Measurements from ENCODE around the gene CMTR1. TPM values are rescaled to one million over a fixed set of nuclear protein-coding genes. Genes with fewer than 3 reads are reported as not detected.

The CMTR1 gene
- total RNA-seq, 5 donors from 2014 or later (not counting 1 experiment from before 2014, with no cell fraction given), result 62.5 to 82.7 (median 75.2) TPM

GRCh38 chr6:37454420-37455140 is 21.6 kb downstream of the CMTR1 start:
- no peak overlapping the region for H3K27ac ChIP-seq (ENCODE audit: low read length)
- H3K36me3 ChIP-seq (ENCODE audit: control insufficient read depth in 2 of 2, extremely low read depth in 1 of 2, insufficient read depth in 1 of 2, low read length in 1 of 2), result peaks cover 22 to 85% of the 10 kb centered on the region in 2 donors
- no peaks in the 10 kb centered on the region for H3K4me1 ChIP-seq (ENCODE audit: control insufficient read depth in 1 of 2, extremely low read depth in 1 of 2, insufficient read depth in 2 of 2, low read length in 2 of 2)
- DNase-seq (no peak), ATAC-seq (replicated peaks in 1 of 4) (no peak)
- ChIA-PET CTCF (no interaction called here), POLR2A (no interaction called here)
- no peaks in the 10 kb centered on the region for H3K27me3 ChIP-seq (replicated peaks in 1 of 2; ENCODE audit: control insufficient read depth in 2 of 2, extremely low read depth in 1 of 2, insufficient read depth in 2 of 2, low read length in 1 of 2)
- no peaks in the 10 kb centered on the region for H3K9me3 ChIP-seq
- Mint-ChIP-seq H3K27ac (no peak overlapping the region), H3K4me3 (no peak overlapping the region), H3K4me1 (peaks cover 0 to 9% (median 0%) of the 10 kb centered on the region in 3 donors), H3K36me3 (peaks cover 79% of the 10 kb centered on the region), H3K9me3 (no peaks in the 10 kb centered on the region), H3K27me3 (no peaks in the 10 kb centered on the region)
- H3K4me3 ChIP-seq (ENCODE audit: control insufficient read depth in 1 of 2, extremely low read depth in 1 of 2, low read length in 1 of 2), result no peak overlapping the region
- WGBS (ENCODE audit: insufficient coverage), result 100% methylated on average over 2 of the region's 8 CpGs

DNA sequence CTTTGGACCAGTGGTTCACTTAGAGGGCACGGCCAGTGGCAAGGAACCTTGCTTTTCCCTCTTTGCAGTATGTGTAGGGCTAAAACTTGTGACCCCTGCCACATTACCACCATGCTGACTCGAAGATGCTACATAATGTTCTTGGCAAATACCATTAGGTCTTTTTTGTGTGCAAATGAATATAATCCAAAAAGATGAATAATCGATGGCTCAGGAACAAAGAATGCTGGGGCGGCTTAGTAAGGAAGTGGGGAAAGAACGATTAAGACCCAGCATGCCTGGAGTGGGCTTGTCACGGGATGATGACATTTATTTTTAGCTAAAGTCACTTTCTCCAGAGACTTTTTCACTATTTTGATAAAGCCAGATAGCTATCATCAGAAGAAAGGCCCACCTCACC is 23.1 kb downstream of the CMTR1 start:
- Histone ChIP-seq H3K27me3 (replicated peaks in 1 of 2; ENCODE audit: control insufficient read depth in 2 of 2, extremely low read depth in 1 of 2, insufficient read depth in 2 of 2, low read length in 1 of 2) (no peaks in the 10 kb centered on the region), H3K4me3 (ENCODE audit: control insufficient read depth in 1 of 2, extremely low read depth in 1 of 2, low read length in 1 of 2) (no peak overlapping the region), H3K36me3 (ENCODE audit: control insufficient read depth in 2 of 2, extremely low read depth in 1 of 2, insufficient read depth in 1 of 2, low read length in 1 of 2) (peaks cover 23 to 88% of the 10 kb centered on the region in 2 donors), H3K27ac (ENCODE audit: low read length) (no peak overlapping the region), H3K4me1 (ENCODE audit: control insufficient read depth in 1 of 2, extremely low read depth in 1 of 2, insufficient read depth in 2 of 2, low read length in 2 of 2) (no peaks in the 10 kb centered on the region), H3K9me3 (no peaks in the 10 kb centered on the region)
- H3K9me3 Mint-ChIP-seq, result no peaks in the 10 kb centered on the region
- POLR2A ChIA-PET, result no interaction called here
- H3K4me3 Mint-ChIP-seq, result no peak overlapping the region
- 100% methylated on average over 1 of the region's 6 CpGs for WGBS (ENCODE audit: insufficient coverage)
- H3K36me3 Mint-ChIP-seq, result peaks cover 76% of the 10 kb centered on the region
- ATAC-seq (replicated peaks in 1 of 4) (no peak), DNase-seq (no peak)
- no peaks in the 10 kb centered on the region for H3K27me3 Mint-ChIP-seq
- no peak overlapping the region for H3K27ac Mint-ChIP-seq
- CTCF ChIA-PET, result no interaction called here
- H3K4me1 Mint-ChIP-seq, result peaks cover 0 to 9% (median 0%) of the 10 kb centered on the region in 3 donors

DNA sequence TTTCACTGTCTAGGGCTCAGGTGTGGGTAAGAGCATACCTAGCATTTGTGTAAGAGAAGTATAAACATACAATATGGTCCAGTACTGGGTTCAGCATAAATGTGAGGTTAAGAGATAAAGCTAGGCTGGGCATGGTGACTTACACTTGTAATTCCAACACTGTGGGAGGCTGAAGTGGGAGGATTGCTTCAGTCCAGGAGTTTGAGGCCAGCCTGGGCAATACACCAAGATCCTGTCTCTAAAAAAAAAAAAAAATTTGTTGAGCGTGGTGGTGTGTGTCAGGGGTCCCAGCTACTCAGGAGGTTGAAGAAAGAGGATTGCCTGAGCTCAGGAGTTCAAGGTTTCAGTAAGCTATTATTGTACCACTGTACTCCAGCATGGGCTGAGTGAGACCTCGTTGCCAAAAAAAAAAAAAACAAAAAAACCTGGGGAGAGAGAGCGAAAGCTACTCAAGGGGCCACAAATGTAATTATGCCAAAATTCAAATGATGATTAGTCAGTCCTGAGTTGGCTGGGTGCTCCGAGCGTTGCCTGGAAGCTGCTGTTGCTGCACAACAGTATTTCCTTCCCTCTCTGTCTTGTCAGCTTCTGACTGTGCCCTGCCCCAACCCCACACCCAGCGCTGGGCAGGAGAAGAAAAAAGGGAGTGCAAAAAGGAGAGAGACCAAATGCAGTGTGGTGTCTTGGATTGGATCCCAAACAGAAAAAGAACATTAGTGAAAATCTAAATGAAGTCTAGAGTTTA is 24.0 kb downstream of the CMTR1 start:
- H3K9me3 Mint-ChIP-seq, result no peaks in the 10 kb centered on the region
- H3K27me3 Mint-ChIP-seq, result no peaks in the 10 kb centered on the region
- H3K36me3 ChIP-seq (ENCODE audit: control insufficient read depth in 2 of 2, extremely low read depth in 1 of 2, insufficient read depth in 1 of 2, low read length in 1 of 2), result peaks cover 23 to 88% of the 10 kb centered on the region in 2 donors
- DNase-seq (no peak), ATAC-seq (replicated peaks in 1 of 4) (no peak)
- ChIA-PET POLR2A (interaction anchor here in 1 of 2 donors (0.6 kb wide), 1 partner anchor 15 kb away, joined by 3 read pairs; no protein-coding TSS in a partner anchor), CTCF (no interaction called here)
- H3K27me3 ChIP-seq (replicated peaks in 1 of 2; ENCODE audit: control insufficient read depth in 2 of 2, extremely low read depth in 1 of 2, insufficient read depth in 2 of 2, low read length in 1 of 2), result no peaks in the 10 kb centered on the region
- H3K27ac Mint-ChIP-seq, result no peak overlapping the region
- H3K27ac ChIP-seq (ENCODE audit: low read length), result no peak overlapping the region
- peaks cover 76% of the 10 kb centered on the region for H3K36me3 Mint-ChIP-seq
- H3K4me3 ChIP-seq (ENCODE audit: control insufficient read depth in 1 of 2, extremely low read depth in 1 of 2, low read length in 1 of 2), result no peak overlapping the region
- WGBS (ENCODE audit: insufficient coverage), result no CpG with 5 or more reads among the region's 6 CpGs
- H3K4me3 Mint-ChIP-seq, result no peak overlapping the region
- no peaks in the 10 kb centered on the region for H3K9me3 ChIP-seq
- H3K4me1 Mint-ChIP-seq, result peaks cover 0 to 4% (median 0%) of the 10 kb centered on the region in 3 donors
- no peaks in the 10 kb centered on the region for H3K4me1 ChIP-seq (ENCODE audit: control insufficient read depth in 1 of 2, extremely low read depth in 1 of 2, insufficient read depth in 2 of 2, low read length in 2 of 2)

DNA sequence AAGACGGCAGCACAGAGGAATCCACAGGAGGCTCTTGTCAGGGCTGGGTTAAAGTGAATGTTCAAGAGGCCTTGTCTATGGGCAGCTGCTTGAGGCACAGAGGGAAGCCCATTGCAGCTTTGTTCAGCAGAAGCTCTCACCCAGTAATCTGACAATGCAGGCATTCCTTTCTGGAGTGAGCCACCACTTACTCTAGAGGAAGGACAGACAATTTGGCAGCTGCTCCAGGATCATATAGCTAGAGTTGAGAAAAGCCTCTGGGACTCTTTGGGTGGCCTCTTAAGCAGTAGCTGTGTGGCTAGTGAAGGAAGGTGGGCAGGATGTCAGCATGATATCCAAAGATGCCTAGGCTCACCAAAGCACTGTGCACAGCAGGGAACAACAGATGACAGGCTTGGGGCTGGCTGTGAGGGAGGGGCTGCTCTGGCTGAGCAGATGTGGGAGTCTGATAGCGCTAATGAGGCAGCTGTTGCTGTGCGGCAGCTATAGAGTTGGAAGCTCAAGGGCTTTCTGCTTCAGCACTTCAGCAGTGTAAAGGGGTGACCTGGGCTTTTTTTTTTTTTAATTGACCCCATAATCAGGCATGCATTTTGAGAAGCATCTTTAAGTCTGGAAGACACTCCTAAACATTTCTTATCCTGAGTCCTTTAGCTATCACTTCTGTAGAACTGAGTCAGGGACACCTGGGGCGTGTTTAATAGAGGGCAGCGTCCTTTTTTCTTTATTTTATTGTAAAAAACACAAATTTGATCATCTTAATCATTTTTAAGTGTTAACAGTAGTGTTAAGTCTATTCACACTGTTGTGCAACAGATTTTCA is 27.2 kb downstream of the CMTR1 start:
- no peak overlapping the region for H3K4me3 Mint-ChIP-seq
- peak overlapping the region in 1 of 2 donors; percentile 25 for H3K27ac Mint-ChIP-seq
- no peaks in the 10 kb centered on the region for H3K4me1 ChIP-seq (ENCODE audit: control insufficient read depth in 1 of 2, extremely low read depth in 1 of 2, insufficient read depth in 2 of 2, low read length in 2 of 2)
- no peaks in the 10 kb centered on the region for H3K27me3 ChIP-seq (replicated peaks in 1 of 2; ENCODE audit: control insufficient read depth in 2 of 2, extremely low read depth in 1 of 2, insufficient read depth in 2 of 2, low read length in 1 of 2)
- no peaks in the 10 kb centered on the region for H3K27me3 Mint-ChIP-seq
- no peaks in the 10 kb centered on the region for H3K4me1 Mint-ChIP-seq
- no peak overlapping the region for H3K27ac ChIP-seq (ENCODE audit: low read length)
- no peak for DNase-seq
- POLR2A ChIA-PET, result interaction anchor here in 1 of 2 donors (0.7 kb wide), 1 partner anchor 12 kb away, joined by 4 read pairs; no protein-coding TSS in a partner anchor
- CTCF ChIA-PET, result no interaction called here
- 100% methylated on average over 3 of the region's 5 CpGs for WGBS (ENCODE audit: insufficient coverage)
- H3K9me3 ChIP-seq, result no peaks in the 10 kb centered on the region
- no peaks in the 10 kb centered on the region for H3K9me3 Mint-ChIP-seq
- no peak overlapping the region for H3K4me3 ChIP-seq (ENCODE audit: control insufficient read depth in 1 of 2, extremely low read depth in 1 of 2, low read length in 1 of 2)
- peaks cover 18 to 77% of the 10 kb centered on the region in 2 donors for H3K36me3 ChIP-seq (ENCODE audit: control insufficient read depth in 2 of 2, extremely low read depth in 1 of 2, insufficient read depth in 1 of 2, low read length in 1 of 2)
- peaks cover 71% of the 10 kb centered on the region for H3K36me3 Mint-ChIP-seq
- ATAC-seq (replicated peaks in 1 of 4), result no peak

DNA sequence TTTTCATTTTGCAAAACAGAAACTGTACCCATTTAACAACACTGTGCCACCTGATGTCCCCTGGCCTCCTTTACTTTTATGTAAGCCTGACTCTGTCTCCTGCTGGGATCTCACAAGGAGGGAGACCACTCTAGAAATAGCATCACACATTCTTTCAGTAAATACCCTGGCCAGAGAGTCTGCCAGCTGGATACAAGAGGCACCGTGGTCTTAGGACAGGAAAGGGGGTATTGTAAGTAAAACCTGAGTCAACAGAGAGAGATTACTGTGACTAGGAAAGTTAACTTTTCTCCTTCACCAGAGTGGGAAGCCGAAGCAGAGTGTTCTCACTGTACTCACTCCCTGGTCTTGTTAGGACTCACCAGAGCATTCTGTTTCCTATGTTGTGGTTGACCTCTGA is 27.8 kb downstream of the CMTR1 start:
- ChIA-PET CTCF (no interaction called here), POLR2A (interaction anchor here in 1 of 2 donors (0.7 kb wide), 1 partner anchor 12 kb away, joined by 4 read pairs; no protein-coding TSS in a partner anchor)
- no peaks in the 10 kb centered on the region for H3K9me3 Mint-ChIP-seq
- ATAC-seq (replicated peaks in 1 of 4) (no peak), DNase-seq (no peak)
- WGBS (ENCODE audit: insufficient coverage), result no CpG with 5 or more reads among the region's 2 CpGs
- no peaks in the 10 kb centered on the region for H3K4me1 Mint-ChIP-seq
- no peaks in the 10 kb centered on the region for H3K4me1 ChIP-seq (ENCODE audit: control insufficient read depth in 1 of 2, extremely low read depth in 1 of 2, insufficient read depth in 2 of 2, low read length in 2 of 2)
- H3K27me3 ChIP-seq (replicated peaks in 1 of 2; ENCODE audit: control insufficient read depth in 2 of 2, extremely low read depth in 1 of 2, insufficient read depth in 2 of 2, low read length in 1 of 2), result no peaks in the 10 kb centered on the region
- no peaks in the 10 kb centered on the region for H3K27me3 Mint-ChIP-seq
- peaks cover 17 to 71% of the 10 kb centered on the region in 2 donors for H3K36me3 ChIP-seq (ENCODE audit: control insufficient read depth in 2 of 2, extremely low read depth in 1 of 2, insufficient read depth in 1 of 2, low read length in 1 of 2)
- no peaks in the 10 kb centered on the region for H3K9me3 ChIP-seq
- H3K27ac Mint-ChIP-seq, result no peak overlapping the region
- no peak overlapping the region for H3K4me3 Mint-ChIP-seq
- peaks cover 70% of the 10 kb centered on the region for H3K36me3 Mint-ChIP-seq
- H3K27ac ChIP-seq (ENCODE audit: low read length), result no peak overlapping the region
- no peak overlapping the region for H3K4me3 ChIP-seq (ENCODE audit: control insufficient read depth in 1 of 2, extremely low read depth in 1 of 2, low read length in 1 of 2)

GRCh38 chr6:37463110-37463509 is 30.1 kb downstream of the CMTR1 start:
- no peak for ATAC-seq (replicated peaks in 1 of 4)
- H3K36me3 Mint-ChIP-seq, result peaks cover 72% of the 10 kb centered on the region
- Histone ChIP-seq H3K36me3 (ENCODE audit: control insufficient read depth in 2 of 2, extremely low read depth in 1 of 2, insufficient read depth in 1 of 2, low read length in 1 of 2) (peaks cover 13 to 65% of the 10 kb centered on the region in 2 donors), H3K27ac (ENCODE audit: low read length) (no peak overlapping the region), H3K4me3 (ENCODE audit: control insufficient read depth in 1 of 2, extremely low read depth in 1 of 2, low read length in 1 of 2) (no peak overlapping the region), H3K9me3 (no peaks in the 10 kb centered on the region), H3K4me1 (ENCODE audit: control insufficient read depth in 1 of 2, extremely low read depth in 1 of 2, insufficient read depth in 2 of 2, low read length in 2 of 2) (no peaks in the 10 kb centered on the region), H3K27me3 (replicated peaks in 1 of 2; ENCODE audit: control insufficient read depth in 2 of 2, extremely low read depth in 1 of 2, insufficient read depth in 2 of 2, low read length in 1 of 2) (no peaks in the 10 kb centered on the region)
- H3K4me1 Mint-ChIP-seq, result no peaks in the 10 kb centered on the region
- ChIA-PET CTCF (no interaction called here), POLR2A (no interaction called here)
- H3K9me3 Mint-ChIP-seq, result peaks cover 0 to 6% (median 0%) of the 10 kb centered on the region in 3 donors
- H3K27me3 Mint-ChIP-seq, result no peaks in the 10 kb centered on the region
- no peak overlapping the region for H3K4me3 Mint-ChIP-seq
- no peak for DNase-seq
- H3K27ac Mint-ChIP-seq, result no peak overlapping the region
